ENCODE measurements around the gene RING1. TPM values are rescaled to one million over a fixed set of nuclear protein-coding genes. Genes with fewer than 3 reads are reported as not detected.
A peak's percentile ranks its signal among the peaks of the same experiment; 100 is the strongest.

RING1 gene
- total RNA-seq, 1 experiment from 2014 or later, result 31.0 TPM

- H3K79me2 ChIP-seq (ENCODE audit: insufficient read depth, low read length), result no peaks in the 10 kb centered on the region
- H3K56ac ChIP-seq (ENCODE audit: insufficient read length, low read depth, low read length), result no peak overlapping the region
- no peak overlapping the region for H3K23ac ChIP-seq (ENCODE audit: insufficient read length, low read depth, low read length)
- no peaks in the 10 kb centered on the region for H3K23me2 ChIP-seq (ENCODE audit: insufficient read length, low read depth, low read length, poor library complexity, severe bottlenecking)
- Mint-ChIP-seq H3K9me3 (no peaks in the 10 kb centered on the region), H3K27ac (no peak overlapping the region; a peak in 2 of 7 replicates), H3K4me3 (0 out of 5 replicates have a peak overlapping the region, but pooled peaks of 1 of the 2 experiments have one; percentile 51), H3K27me3 (ENCODE audit: low read depth) (peaks cover 30% of the 10 kb centered on the region), H3K4me1 (peaks cover 4 to 8% of the 10 kb centered on the region in 2 experiments), H3K36me3 (ENCODE audit: insufficient read depth in 1 of 3, low read depth in 3 of 3) (no peaks in the 10 kb centered on the region; a peak in 2 of 7 replicates)
- no peak overlapping the region for H2BK20ac ChIP-seq (ENCODE audit: low read depth, low read length, poor library complexity, severe bottlenecking)
- H4K5ac ChIP-seq (ENCODE audit: insufficient read length, low read depth, low read length), result no peak overlapping the region
- H4K20me1 ChIP-seq (ENCODE audit: control insufficient read depth, insufficient read depth, insufficient read length), result no peaks in the 10 kb centered on the region
- H3K27me3 ChIP-seq (ENCODE audit: insufficient read depth, low read length), result no peaks in the 10 kb centered on the region
- WGBS (ENCODE audit: extremely low coverage, insufficient read length, low lambda C conversion rate), result no CpG with 5 or more reads among the region's 4 CpGs
- no peak overlapping the region for H3K27ac ChIP-seq (ENCODE audit: insufficient read length, low read depth, low read length)
- no peak overlapping the region for H4K8ac ChIP-seq (replicated peaks; ENCODE audit: insufficient read length, low read depth, low read length)
- H3K18ac ChIP-seq (ENCODE audit: insufficient read length, low read depth, low read length), result no peak overlapping the region
- no peak overlapping the region for H3K14ac ChIP-seq (ENCODE audit: insufficient read depth, low read length)
- DNase-seq, result no peak
- no peaks in the 10 kb centered on the region for H3K4me1 ChIP-seq (ENCODE audit: insufficient read depth, low read length)
- H4K91ac ChIP-seq (ENCODE audit: insufficient read length, low read depth, low read length), result no peak overlapping the region
- H2BK5ac ChIP-seq (ENCODE audit: insufficient read length, low read length), result no peak overlapping the region
- no peak overlapping the region for H2BK12ac ChIP-seq (ENCODE audit: insufficient read length, low read depth, low read length)
- no peak overlapping the region for H3K4me2 ChIP-seq (ENCODE audit: insufficient read depth, insufficient read length, low read length)
- no peaks in the 10 kb centered on the region for H3K9me3 ChIP-seq (ENCODE audit: control insufficient read depth, low read depth, low read length)
- no peak overlapping the region for H2AFZ ChIP-seq (ENCODE audit: low read length)
- no peak overlapping the region for H2BK120ac ChIP-seq (ENCODE audit: low read depth, low read length, poor library complexity, severe bottlenecking)
- no peak for TF ChIP-seq CTCF (conservative IDR thresholded peaks at IDR 0.05)
- H2AK5ac ChIP-seq (ENCODE audit: insufficient read length, low read length), result no peak overlapping the region
- no peak overlapping the region for H2BK15ac ChIP-seq (ENCODE audit: low read depth, low read length)
- no peak overlapping the region for H3K4ac ChIP-seq (ENCODE audit: low read depth, low read length)
- no peak overlapping the region for H3K9ac ChIP-seq (ENCODE audit: extremely low read depth, insufficient read length, low read length)
- H3K79me1 ChIP-seq (ENCODE audit: insufficient read depth, low read depth, low read length, poor library complexity, severe bottlenecking), result no peaks in the 10 kb centered on the region
- H3T11ph ChIP-seq (ENCODE audit: low read length), result no peak overlapping the region
Observed at GRCh38 chr6:33174784-33175183, 33.5 kb upstream of the RING1 start.
